ENCODE measurements around the gene PPBP.

- TF ChIP-seq CTCF (IDR thresholded peaks at IDR 0.05), result no peak
- TF ChIP-seq POLR2A (IDR thresholded peaks at IDR 0.05), result no peak
- TF ChIP-seq EP300 (IDR thresholded peaks at IDR 0.05), result no peak
Observed at GRCh38 chr4:74030285-74030684, 42.3 kb upstream of the PPBP start.
